GM23338 (cell line): Measurements from ENCODE around the gene MLX. TPM values are rescaled to one million over a fixed set of nuclear protein-coding genes. Genes with fewer than 3 reads are reported as not detected.

Experiments used
- ATAC-seq: fragments of 200-7000 bp; cut with Tn5 transposase; 3 replicates; pipeline ENCODE4 v1.9.1; 2020
- DNase-seq: peaks from one replicate; pipeline ENCODE4 v3.0.0-alpha.2; 2015; ENCODE audit warnings: low spot score
- H2AFZ ChIP-seq: fragments of 200-600 bp; sonication (generic); 2 replicates; pipeline ENCODE4 v1.8.0; 2016; ENCODE audit warnings: antibody characterized with exemption, mild to moderate bottlenecking, moderate library complexity
- H3F3A ChIP-seq: fragments of 200-600 bp; sonication (generic); replicated peaks from 2 replicates; pipeline ENCODE4 v1.8.0; 2017; ENCODE audit warnings: antibody characterized with exemption, mixed run types, low read depth
- H3K27ac ChIP-seq: fragments of 200-600 bp; sonication (generic); 2 replicates; pipeline ENCODE4 v1.6.1; 2016; ENCODE audit warnings: low read depth
- H3K27me3 ChIP-seq: fragments of 200-600 bp; sonication (generic); 2 replicates; pipeline ENCODE4 v1.8.0; 2016; ENCODE audit warnings: mild to moderate bottlenecking, mixed run types, moderate library complexity; ENCODE audit not compliant: insufficient read depth
- H3K36me3 ChIP-seq: fragments of 200-600 bp; sonication (generic); 2 replicates; pipeline ENCODE4 v1.8.0; 2016; ENCODE audit warnings: mild to moderate bottlenecking; ENCODE audit not compliant: insufficient read depth
- H3K4me1 ChIP-seq: fragments of 200-600 bp; sonication (generic); 2 replicates; pipeline ENCODE4 v1.8.0; 2016; ENCODE audit warnings: mild to moderate bottlenecking, moderate library complexity; ENCODE audit not compliant: insufficient read depth
- H3K4me2 ChIP-seq: fragments of 200-600 bp; sonication (generic); 2 replicates; pipeline ENCODE4 v1.7.1; 2017; ENCODE audit warnings: mixed run types
- H3K4me3 ChIP-seq: fragments of 200-600 bp; sonication (generic); 2 replicates; pipeline ENCODE4 v1.6.1; 2016; ENCODE audit warnings: mixed run types
- H3K79me2 ChIP-seq: fragments of 200-600 bp; sonication (generic); replicated peaks from 2 replicates; pipeline ENCODE4 v1.8.0; 2017; ENCODE audit warnings: mild to moderate bottlenecking; ENCODE audit not compliant: insufficient read depth
- H3K9me2 ChIP-seq: fragments of 200-600 bp; sonication (generic); 2 replicates; pipeline ENCODE4 v1.8.0; 2017; ENCODE audit not compliant: insufficient read depth
- H4K20me1 ChIP-seq: fragments of 200-600 bp; sonication (generic); replicated peaks from 2 replicates; pipeline ENCODE4 v1.8.0; 2017; ENCODE audit warnings: mild to moderate bottlenecking; ENCODE audit not compliant: insufficient read depth
- H3K27ac Mint-ChIP-seq: 2 replicates; pipeline ENCODE4 v1.8.0; 2020; ENCODE audit warnings: inconsistent platforms, mild to moderate bottlenecking, moderate library complexity, mixed read lengths
- H3K27me3 Mint-ChIP-seq: 3 replicates; pipeline ENCODE4 v1.8.0; 2022; ENCODE audit warnings: low read depth, mild to moderate bottlenecking, moderate library complexity, mixed read lengths, inconsistent platforms; ENCODE audit not compliant: insufficient read depth, poor library complexity
- H3K36me3 Mint-ChIP-seq: 3 replicates; pipeline ENCODE4 v1.8.0; 2021; ENCODE audit warnings: low read depth, mild to moderate bottlenecking, inconsistent platforms, moderate library complexity, mixed read lengths
- H3K4me1 Mint-ChIP-seq: 3 replicates; pipeline ENCODE4 v1.8.0; 2020; ENCODE audit warnings: mild to moderate bottlenecking, inconsistent platforms, mixed read lengths
- H3K4me3 Mint-ChIP-seq: 3 replicates; pipeline ENCODE4 v1.8.0; 2021; ENCODE audit warnings: moderate library complexity, mild to moderate bottlenecking, inconsistent platforms, mixed read lengths
- H3K9me3 Mint-ChIP-seq: 3 replicates; pipeline ENCODE4 v1.8.0; 2020; ENCODE audit warnings: moderate library complexity, mild to moderate bottlenecking, inconsistent platforms, mixed read lengths
- CREB1 ChIP-seq: fragments of 250-450 bp; sonication (Bioruptor Pico); IDR thresholded peaks from 2 replicates; pipeline ENCODE4 v1.5.0; 2020; ENCODE audit warnings: low read depth, mild to moderate bottlenecking, moderate library complexity
- CTCF ChIP-seq, 2 experiments: fragments of 200-600 bp in 1 of 2; sonication (generic) in 1 of 2; conservative IDR thresholded peaks; 2 replicates each; pipeline versions ENCODE4 v1.5.1 to v1.6.1; 2016 to 2017; ENCODE audit warnings: antibody characterized with exemption in 2 of 2, low read depth in 2 of 2, mild to moderate bottlenecking in 2 of 2, moderate library complexity in 1 of 2
- EZH2 ChIP-seq: fragments of 200-600 bp; sonication (generic); IDR thresholded peaks from one replicate; pipeline ENCODE4 v1.8.0; 2017; ENCODE audit warnings: antibody characterized with exemption, mild to moderate bottlenecking, low read depth; ENCODE audit not compliant: unreplicated experiment
- EZH2phosphoT487 ChIP-seq: fragments of 200-600 bp; sonication (generic); IDR thresholded peaks from one replicate; pipeline ENCODE4 v1.8.1; 2018; ENCODE audit warnings: antibody characterized with exemption; ENCODE audit not compliant: unreplicated experiment
- JUNB ChIP-seq: IDR thresholded peaks from one replicate; pipeline ENCODE4 v1.6.1; 2016; ENCODE audit warnings: antibody characterized with exemption; ENCODE audit not compliant: unreplicated experiment
- NANOG ChIP-seq: IDR thresholded peaks from 2 replicates; pipeline ENCODE4 v1.6.1; 2016; ENCODE audit warnings: antibody characterized with exemption, borderline replicate concordance
- POLR2AphosphoS5 ChIP-seq: IDR thresholded peaks from 2 replicates; pipeline ENCODE4 v1.6.1; 2016; ENCODE audit warnings: antibody characterized with exemption, low read depth
- STAT1 ChIP-seq: IDR thresholded peaks from one replicate; pipeline ENCODE4 v1.6.1; 2016; ENCODE audit warnings: antibody characterized with exemption; ENCODE audit not compliant: unreplicated experiment
- ZNF114 ChIP-seq: fragments of 250-450 bp; sonication (Bioruptor Pico); IDR thresholded peaks from 2 replicates; pipeline ENCODE4 v1.5.0; 2020; ENCODE audit warnings: mild to moderate bottlenecking, moderate library complexity
- ZNF331 ChIP-seq: fragments of 250-450 bp; sonication (Bioruptor Pico); IDR thresholded peaks from 2 replicates; pipeline ENCODE4 v1.5.0; 2020; ENCODE audit warnings: low read depth, mild to moderate bottlenecking, moderate library complexity
- ZNF462 ChIP-seq: fragments of 250-450 bp; sonication (Bioruptor Pico); IDR thresholded peaks from 2 replicates; pipeline ENCODE4 v1.5.0; 2020; ENCODE audit warnings: mild to moderate bottlenecking, moderate library complexity
- polyA plus RNA-seq: library from polyadenylated mRNA; unstranded; fragments of >200 nt; fragmentation: Nextera tagmentation; extraction: Ambion mirVana; gene quantifications from 2 replicates; pipeline ENCODE4 v1.2.1, GENCODE V29; 2016
- total RNA-seq: library from RNA; depleted of rRNA; stranded (reverse); fragments of >200 nt; shearing (Covaris generic); gene quantifications from 2 replicates; pipeline ENCODE4 v1.2.3, GENCODE V29; 2014
- TF ChIP-seq, protein P1 (sequence below): IDR thresholded peaks from 2 replicates; pipeline ENCODE4 v1.6.1; 2016; ENCODE audit warnings: antibody characterized with exemption

Gene MLX
- total and polyA plus RNA-seq, 2 experiments from 2014 or later, result 33.2 to 34.1 TPM

DNA sequence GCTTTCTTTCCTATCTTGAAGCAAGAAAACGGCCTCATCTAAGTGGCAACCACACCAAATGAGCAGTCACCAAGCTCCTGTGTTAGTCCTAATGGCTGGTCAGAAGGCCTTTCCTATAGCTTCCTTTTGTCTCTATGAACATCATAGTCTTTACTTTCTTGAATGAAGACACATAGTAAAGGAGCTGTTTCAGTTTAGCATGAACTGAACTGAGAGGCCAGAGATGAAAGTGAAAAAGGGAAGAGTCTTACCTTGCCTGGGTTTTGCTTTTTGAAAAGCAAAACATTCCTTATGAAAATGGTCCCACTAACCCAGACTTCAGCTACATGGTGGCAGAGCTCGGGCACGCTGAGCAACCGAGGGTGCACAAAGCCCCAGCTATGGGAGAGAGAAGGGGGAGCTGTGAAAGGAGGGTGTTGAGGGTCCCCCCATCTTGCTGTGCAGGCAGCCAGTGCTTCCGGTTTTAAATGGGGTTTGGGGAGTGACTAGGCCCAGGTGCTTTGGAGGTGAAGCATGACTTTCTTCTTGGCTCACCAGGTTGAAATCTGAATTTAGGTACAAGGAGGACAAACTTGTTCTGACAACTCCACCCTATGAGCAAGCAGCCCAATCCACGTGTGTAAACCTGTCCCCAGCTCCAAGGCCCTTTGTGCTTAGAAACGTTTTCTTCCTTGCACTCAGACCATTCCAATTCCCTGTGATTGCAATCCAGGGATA, 19.8 kb downstream of the MLX start (continued):
- TF ChIP-seq, protein P1, sequence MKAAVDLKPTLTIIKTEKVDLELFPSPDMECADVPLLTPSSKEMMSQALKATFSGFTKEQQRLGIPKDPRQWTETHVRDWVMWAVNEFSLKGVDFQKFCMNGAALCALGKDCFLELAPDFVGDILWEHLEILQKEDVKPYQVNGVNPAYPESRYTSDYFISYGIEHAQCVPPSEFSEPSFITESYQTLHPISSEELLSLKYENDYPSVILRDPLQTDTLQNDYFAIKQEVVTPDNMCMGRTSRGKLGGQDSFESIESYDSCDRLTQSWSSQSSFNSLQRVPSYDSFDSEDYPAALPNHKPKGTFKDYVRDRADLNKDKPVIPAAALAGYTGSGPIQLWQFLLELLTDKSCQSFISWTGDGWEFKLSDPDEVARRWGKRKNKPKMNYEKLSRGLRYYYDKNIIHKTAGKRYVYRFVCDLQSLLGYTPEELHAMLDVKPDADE, result no peak
- TF ChIP-seq ZNF331 (no peak), EZH2phosphoT487 (no peak), POLR2AphosphoS5 (no peak), ZNF114 (CRISPR knock-in tag) (no peak), JUNB (no peak), CTCF (conservative IDR thresholded peaks at IDR 0.05; ENCODE audit: low read depth in 2 of 2) (no peak), CREB1 (CRISPR knock-in tag) (no peak)

DNA sequence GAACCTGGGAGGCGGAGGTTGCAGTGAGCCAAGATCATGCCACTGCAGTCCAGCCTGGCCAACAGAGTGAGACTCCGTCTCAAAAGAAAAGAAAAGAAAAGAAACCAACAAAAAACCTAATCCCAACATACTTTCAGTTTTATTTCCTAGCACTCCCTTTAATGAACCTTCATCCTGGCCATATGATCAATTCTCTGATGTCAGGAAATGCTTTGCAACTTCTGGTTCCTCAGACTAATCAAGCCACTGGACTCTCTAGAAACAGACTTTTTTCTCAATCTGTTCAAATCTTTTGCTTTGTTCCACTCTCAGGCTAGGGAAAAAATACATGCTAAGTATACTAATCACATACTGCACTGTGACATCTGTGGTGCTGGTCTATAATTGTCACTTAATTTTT, 24.0 kb downstream of the MLX start:
- peaks cover 5% of the 10 kb centered on the region for H3K27me3 Mint-ChIP-seq
- ATAC-seq, result no peak
- H3K4me1 Mint-ChIP-seq, result no peaks in the 10 kb centered on the region
- H3K27ac ChIP-seq, result no peak overlapping the region
- H3K27me3 ChIP-seq, result no peaks in the 10 kb centered on the region
- peaks cover 10% of the 10 kb centered on the region for H3K36me3 ChIP-seq
- H3K9me3 Mint-ChIP-seq, result no peaks in the 10 kb centered on the region
- DNase-seq, result no peak
- no peaks in the 10 kb centered on the region for H3F3A ChIP-seq
- H3K4me2 ChIP-seq, result no peak overlapping the region
- peaks cover 32% of the 10 kb centered on the region for H3K36me3 Mint-ChIP-seq
- no peak overlapping the region for H3K4me3 ChIP-seq
- H2AFZ ChIP-seq, result no peak overlapping the region
- no peaks in the 10 kb centered on the region for H3K4me1 ChIP-seq
- no peak overlapping the region for H3K27ac Mint-ChIP-seq
- H3K4me3 Mint-ChIP-seq, result no peak overlapping the region
- H3K9me2 ChIP-seq, result no peaks in the 10 kb centered on the region
- H3K79me2 ChIP-seq, result peaks cover 4% of the 10 kb centered on the region; the same call in 1 of the 2 replicates
- H4K20me1 ChIP-seq, result 0 out of 2 replicates have a peak, but pooled peaks cover 4% of the 10 kb centered on the region
- TF ChIP-seq CREB1 (CRISPR knock-in tag) (no peak), CTCF (conservative IDR thresholded peaks at IDR 0.05; ENCODE audit: low read depth in 2 of 2) (no peak), EZH2 (no peak), JUNB (no peak), ZNF462 (no peak), ZNF331 (no peak), POLR2AphosphoS5 (no peak), EZH2phosphoT487 (no peak), STAT1 (no peak), NANOG (no peak)
